ENCODE results near the gene SNED1. TPM values are rescaled to one million over a fixed set of nuclear protein-coding genes. Genes with fewer than 3 reads are reported as not detected.

The SNED1 gene
- total and polyA plus RNA-seq, 4 donors, result 0.65 to 18.1 (median 2.8) TPM

DNA sequence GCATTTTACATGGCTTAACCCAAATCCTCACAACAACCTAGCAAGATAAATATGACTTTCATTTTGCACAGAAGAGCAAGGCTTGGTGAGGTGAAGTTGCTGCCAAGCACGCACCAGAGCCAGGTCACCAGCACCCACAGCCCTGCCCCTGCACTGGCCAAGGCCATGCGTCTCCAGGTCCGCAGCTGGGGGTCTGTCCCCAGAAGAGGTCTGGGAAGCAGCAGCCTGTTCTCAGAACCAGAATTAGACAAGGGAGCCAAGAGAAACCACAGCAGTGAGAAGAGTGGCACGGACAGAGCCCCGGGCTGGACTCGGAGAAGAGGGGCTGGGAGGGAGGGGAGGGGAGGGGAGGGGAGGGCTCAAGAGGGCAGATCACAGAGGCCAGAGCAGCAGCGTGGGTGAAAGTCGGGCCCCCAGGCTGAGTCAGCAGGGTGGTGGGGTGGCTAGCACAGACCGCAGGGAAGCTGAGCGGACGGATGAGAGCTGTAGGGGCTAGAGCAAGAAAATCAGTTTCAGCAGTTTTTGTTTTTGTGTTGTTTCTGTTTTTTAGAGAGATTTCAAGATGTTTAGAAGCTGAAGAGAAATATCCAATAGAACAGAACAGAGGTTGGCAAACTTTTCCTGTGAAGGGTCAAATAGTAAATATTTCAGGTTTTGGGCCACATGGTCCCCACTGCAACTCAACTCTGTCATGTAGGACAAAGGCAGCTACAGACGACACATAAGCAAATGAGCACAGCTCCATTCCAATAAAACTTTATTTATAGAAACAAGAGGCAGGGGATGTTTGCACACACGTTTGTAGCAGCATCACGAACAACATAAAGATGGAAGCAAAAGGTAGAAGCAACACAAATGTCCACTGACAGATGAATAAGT lies 111.0 kb downstream of the SNED1 start:
- Histone ChIP-seq H3K4me3 (ENCODE audit: low read depth in 1 of 3, low read length in 3 of 3) (no peak overlapping the region), H3K4me1 (ENCODE audit: control insufficient read depth in 4 of 4, insufficient read depth in 4 of 4, low read length in 3 of 4) (no peaks in the 10 kb centered on the region), H3K27ac (ENCODE audit: low read depth in 1 of 2, low read length in 2 of 2) (no peak overlapping the region), H3K27me3 (ENCODE audit: control insufficient read depth in 4 of 4, insufficient read depth in 4 of 4, low read length in 3 of 4) (no peaks in the 10 kb centered on the region), H3K9ac (ENCODE audit: low read depth in 1 of 2, low read length in 2 of 2) (no peak overlapping the region), H3K36me3 (ENCODE audit: control insufficient read depth in 4 of 4, insufficient read depth in 3 of 4, low read depth in 1 of 4, low read length in 3 of 4) (no peaks in the 10 kb centered on the region), H3K9me3 (ENCODE audit: control insufficient read depth in 4 of 4, low read length in 3 of 4) (no peaks in the 10 kb centered on the region)
- TF ChIP-seq JUND (IDR thresholded peaks at IDR 0.05) (no peak), GABPA (IDR thresholded peaks at IDR 0.05 in 1 of 2, conservative IDR thresholded peaks at IDR 0.05 in 1 of 2) (no peak), FOXA1 (IDR thresholded peaks at IDR 0.05) (no peak), YY1 (IDR thresholded peaks at IDR 0.05) (no peak), SP1 (IDR thresholded peaks at IDR 0.05) (no peak), EGR1 (IDR thresholded peaks at IDR 0.05; ENCODE audit: low read depth in 2 of 2) (no peak), NR2F2 (IDR thresholded peaks at IDR 0.05) (no peak), HNF4G (IDR thresholded peaks at IDR 0.05) (no peak), TAF1 (conservative IDR thresholded peaks at IDR 0.05) (no peak), HNF4A (conservative IDR thresholded peaks at IDR 0.05) (no peak)
- TF ChIP-seq, protein P1, sequence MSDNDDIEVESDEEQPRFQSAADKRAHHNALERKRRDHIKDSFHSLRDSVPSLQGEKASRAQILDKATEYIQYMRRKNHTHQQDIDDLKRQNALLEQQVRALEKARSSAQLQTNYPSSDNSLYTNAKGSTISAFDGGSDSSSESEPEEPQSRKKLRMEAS (IDR thresholded peaks at IDR 0.05), result no peak
- TF ChIP-seq, protein P2, sequence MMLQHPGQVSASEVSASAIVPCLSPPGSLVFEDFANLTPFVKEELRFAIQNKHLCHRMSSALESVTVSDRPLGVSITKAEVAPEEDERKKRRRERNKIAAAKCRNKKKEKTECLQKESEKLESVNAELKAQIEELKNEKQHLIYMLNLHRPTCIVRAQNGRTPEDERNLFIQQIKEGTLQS (IDR thresholded peaks at IDR 0.05), result no peak
- TF ChIP-seq, protein P3, sequence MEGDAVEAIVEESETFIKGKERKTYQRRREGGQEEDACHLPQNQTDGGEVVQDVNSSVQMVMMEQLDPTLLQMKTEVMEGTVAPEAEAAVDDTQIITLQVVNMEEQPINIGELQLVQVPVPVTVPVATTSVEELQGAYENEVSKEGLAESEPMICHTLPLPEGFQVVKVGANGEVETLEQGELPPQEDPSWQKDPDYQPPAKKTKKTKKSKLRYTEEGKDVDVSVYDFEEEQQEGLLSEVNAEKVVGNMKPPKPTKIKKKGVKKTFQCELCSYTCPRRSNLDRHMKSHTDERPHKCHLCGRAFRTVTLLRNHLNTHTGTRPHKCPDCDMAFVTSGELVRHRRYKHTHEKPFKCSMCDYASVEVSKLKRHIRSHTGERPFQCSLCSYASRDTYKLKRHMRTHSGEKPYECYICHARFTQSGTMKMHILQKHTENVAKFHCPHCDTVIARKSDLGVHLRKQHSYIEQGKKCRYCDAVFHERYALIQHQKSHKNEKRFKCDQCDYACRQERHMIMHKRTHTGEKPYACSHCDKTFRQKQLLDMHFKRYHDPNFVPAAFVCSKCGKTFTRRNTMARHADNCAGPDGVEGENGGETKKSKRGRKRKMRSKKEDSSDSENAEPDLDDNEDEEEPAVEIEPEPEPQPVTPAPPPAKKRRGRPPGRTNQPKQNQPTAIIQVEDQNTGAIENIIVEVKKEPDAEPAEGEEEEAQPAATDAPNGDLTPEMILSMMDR (IDR thresholded peaks at IDR 0.05; ENCODE audit: low read depth, low read length, missing input control), result no peak
- 84% methylated on average over 14 of the region's 14 CpGs for WGBS
- no peak for DNase-seq (ENCODE audit: low spot score)

- Histone ChIP-seq H3K9ac (ENCODE audit: low read depth in 1 of 2, low read length in 2 of 2) (no peak overlapping the region), H3K27ac (ENCODE audit: low read depth in 1 of 2, low read length in 2 of 2) (no peak overlapping the region), H3K4me1 (ENCODE audit: control insufficient read depth in 4 of 4, insufficient read depth in 4 of 4, low read length in 3 of 4) (no peaks in the 10 kb centered on the region), H3K27me3 (ENCODE audit: control insufficient read depth in 4 of 4, insufficient read depth in 4 of 4, low read length in 3 of 4) (no peaks in the 10 kb centered on the region), H3K4me3 (ENCODE audit: low read depth in 1 of 3, low read length in 3 of 3) (no peak overlapping the region), H3K36me3 (ENCODE audit: control insufficient read depth in 4 of 4, insufficient read depth in 3 of 4, low read depth in 1 of 4, low read length in 3 of 4) (peaks cover 0 to 3% (median 0%) of the 10 kb centered on the region in 4 donors), H3K9me3 (ENCODE audit: control insufficient read depth in 4 of 4, low read length in 3 of 4) (no peaks in the 10 kb centered on the region)
- 96% methylated on average over 9 of the region's 9 CpGs for WGBS
- no peak for TF ChIP-seq NR2F2 (IDR thresholded peaks at IDR 0.05)
- no peak for TF ChIP-seq GABPA (IDR thresholded peaks at IDR 0.05 in 1 of 2, conservative IDR thresholded peaks at IDR 0.05 in 1 of 2)
- TF ChIP-seq FOXA2 (IDR thresholded peaks at IDR 0.05), result no peak
- no peak for TF ChIP-seq YY1 (IDR thresholded peaks at IDR 0.05)
- DNase-seq (ENCODE audit: low spot score), result no peak
Measured at GRCh38 chr2:241110089-241110606, 111.7 kb downstream of the SNED1 start.
